HepG2 (cell line): ENCODE data around the gene DNAJC10. TPM values are rescaled to one million over a fixed set of nuclear protein-coding genes. Genes with fewer than 3 reads are reported as not detected.

Experiments
- ATF1 ChIP-seq: IDR thresholded peaks from 2 replicates; pipeline ENCODE4 v1.6.1; 2016; ENCODE audit warnings: mild to moderate bottlenecking, control low read depth
- ATF7 ChIP-seq, 2 experiments: fragments of 450-650 bp in 1 of 2; sonication (generic) in 1 of 2; formaldehyde crosslinking in 1 of 2; IDR thresholded peaks; 2 replicates each; pipeline versions ENCODE4 v1.4.0 to v1.6.1; 2016 to 2020; ENCODE audit warnings: antibody characterized with exemption in 1 of 2, mild to moderate bottlenecking in 1 of 2, missing genetic modification reagents in 1 of 2
- DPF2 ChIP-seq: sonication (generic); formaldehyde crosslinking; IDR thresholded peaks from 2 replicates; pipeline ENCODE4 v1.4.0; 2020; ENCODE audit warnings: mild to moderate bottlenecking, low read depth, missing genetic modification reagents, borderline replicate concordance
- FLYWCH1 ChIP-seq: sonication (generic); formaldehyde crosslinking; IDR thresholded peaks from 2 replicates; pipeline ENCODE4 v1.8.1; 2023; ENCODE audit warnings: mild to moderate bottlenecking, missing genetic modification reagents
- FOXO1 ChIP-seq: sonication (generic); formaldehyde crosslinking; IDR thresholded peaks from 2 replicates; pipeline ENCODE4 v1.4.0; 2020; ENCODE audit warnings: missing genetic modification reagents
- KDM4B ChIP-seq: sonication (generic); formaldehyde crosslinking; IDR thresholded peaks from 2 replicates; pipeline ENCODE4 v1.4.0; 2020; ENCODE audit warnings: missing genetic modification reagents
- MAFF ChIP-seq: IDR thresholded peaks from 2 replicates; pipeline ENCODE4 v1.6.1; 2011; ENCODE audit warnings: low read depth, low read length, improper control_type of control experiment
- SKI ChIP-seq: fragments of 450-650 bp; IDR thresholded peaks from one replicate; pipeline ENCODE4 v1.6.1; 2018; ENCODE audit warnings: mild to moderate bottlenecking; ENCODE audit not compliant: partially characterized antibody
- SP140L ChIP-seq: sonication (generic); formaldehyde crosslinking; IDR thresholded peaks from 2 replicates; pipeline ENCODE4 v1.4.0; 2020; ENCODE audit warnings: missing genetic modification reagents, borderline replicate concordance
- TBL1XR1 ChIP-seq: fragments of 150-350 bp; IDR thresholded peaks from 2 replicates; pipeline ENCODE4 v1.6.1; 2014; ENCODE audit warnings: borderline replicate concordance, low read length; ENCODE audit not compliant: partially characterized antibody
- TOPORS ChIP-seq: sonication (generic); formaldehyde crosslinking; IDR thresholded peaks from 2 replicates; pipeline ENCODE4 v1.8.0; 2023; ENCODE audit warnings: mild to moderate bottlenecking, missing genetic modification reagents
- ZBTB1 ChIP-seq: sonication (generic); formaldehyde crosslinking; IDR thresholded peaks from 2 replicates; pipeline ENCODE4 v1.4.0; 2020; ENCODE audit warnings: missing genetic modification reagents, borderline replicate concordance
- ZNF282 ChIP-seq: fragments of 450-650 bp; IDR thresholded peaks from 2 replicates; pipeline ENCODE4 v1.6.1; 2018; ENCODE audit not compliant: partially characterized antibody
- ZNF501 ChIP-seq: sonication (generic); formaldehyde crosslinking; IDR thresholded peaks from 2 replicates; pipeline ENCODE4 v1.5.1; 2020; ENCODE audit warnings: mild to moderate bottlenecking, moderate library complexity, missing genetic modification reagents
- ZNF616 ChIP-seq: sonication (generic); formaldehyde crosslinking; IDR thresholded peaks from 2 replicates; pipeline ENCODE4 v1.5.0; 2020; ENCODE audit warnings: low read depth, mild to moderate bottlenecking, missing genetic modification reagents
- ZNF772 ChIP-seq: sonication (generic); formaldehyde crosslinking; IDR thresholded peaks from 2 replicates; pipeline ENCODE4 v1.5.0; 2020; ENCODE audit warnings: mild to moderate bottlenecking, missing genetic modification reagents
- polyA plus RNA-seq, 8 experiments: library from polyadenylated mRNA; depleted of rRNA in 3 of 8; stranded (reverse) in 7 of 8; unstranded in 1 of 8; fragments of >200 nt; fragmentation: Illumina TruSeq in 4 of 8; extraction: Trizol in 4 of 8; gene quantifications; 2 replicates each; pipeline versions ENCODE4 v1.2.1 to v1.2.3, GENCODE V29; 2011 to 2016; ENCODE audit warnings: low read depth in 4 of 8, missing spikeins in 1 of 8, mixed read lengths in 1 of 8; ENCODE audit not compliant: insufficient read depth in 1 of 8
- total RNA-seq, 5 experiments: library from RNA; depleted of rRNA; stranded (reverse); fragments of >200 nt; fragmentation: Illumina TruSeq; extraction: Trizol; gene quantifications; 2 replicates each; pipeline ENCODE4 v1.2.3, GENCODE V29; 2016; ENCODE audit warnings: low read depth in 1 of 5
- TF ChIP-seq, protein P1 (sequence below): sonication (generic); formaldehyde crosslinking; IDR thresholded peaks from 2 replicates; pipeline ENCODE4 v1.8.1; 2023; ENCODE audit warnings: mild to moderate bottlenecking, missing genetic modification reagents
- TF ChIP-seq, protein P2 (sequence below): sonication (generic); formaldehyde crosslinking; IDR thresholded peaks from 2 replicates; pipeline ENCODE4 v1.4.0; 2020; ENCODE audit warnings: missing genetic modification reagents
- TF ChIP-seq, protein P3 (sequence below): sonication (generic); formaldehyde crosslinking; conservative IDR thresholded peaks from 2 replicates; pipeline ENCODE4 v1.8.0; 2022; ENCODE audit warnings: low read depth, missing genetic modification reagents
- TF ChIP-seq, protein P4 (sequence below): sonication (generic); formaldehyde crosslinking; IDR thresholded peaks from 2 replicates; pipeline ENCODE4 v1.9.0; 2022; ENCODE audit warnings: missing genetic modification reagents, mild to moderate bottlenecking, borderline replicate concordance
- TF ChIP-seq, protein P5 (sequence below): sonication (generic); formaldehyde crosslinking; IDR thresholded peaks from 2 replicates; pipeline ENCODE4 v1.4.0; 2020; ENCODE audit warnings: missing genetic modification reagents

DNAJC10 gene
- total and polyA plus RNA-seq, 2 of the 13 experiments (the other 11 are each of a cell fraction or from before 2014, with no cell fraction given) = 44.1 to 178 TPM

DNA sequence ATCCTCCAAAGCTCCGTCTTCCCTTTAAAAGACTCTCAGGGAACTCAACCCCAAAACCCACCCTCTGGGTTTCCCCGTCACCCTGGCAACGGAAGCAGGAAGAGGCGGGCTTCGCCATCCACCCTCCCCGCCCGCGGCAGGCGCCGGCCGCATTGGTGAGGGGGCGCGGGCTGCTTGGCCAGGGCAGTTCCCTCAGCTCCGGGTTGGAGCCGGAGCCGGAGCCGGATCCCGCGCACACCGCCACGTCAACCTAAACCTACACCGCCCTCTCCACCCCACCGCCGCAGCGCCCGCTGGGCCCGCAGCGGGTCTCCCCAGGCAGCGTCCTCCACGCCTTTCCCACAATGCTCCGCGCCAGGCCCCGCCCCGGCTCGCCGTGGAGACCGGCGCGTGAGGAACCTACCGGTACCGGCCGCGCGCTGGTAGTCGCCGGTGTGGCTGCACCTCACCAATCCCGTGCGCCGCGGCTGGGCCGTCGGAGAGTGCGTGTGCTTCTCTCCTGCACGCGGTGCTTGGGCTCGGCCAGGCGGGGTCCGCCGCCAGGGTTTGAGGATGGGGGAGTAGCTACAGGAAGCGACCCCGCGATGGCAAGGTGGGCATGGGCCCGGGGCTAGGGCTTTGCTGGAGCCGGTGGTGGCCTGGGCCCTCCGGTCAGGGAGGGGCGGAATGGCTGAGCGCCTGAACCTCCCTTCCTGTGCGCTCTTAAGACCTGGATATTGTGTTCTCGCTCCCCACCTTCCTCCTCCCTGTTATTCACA, at the start of gene DNAJC10 (continued):
- TF ChIP-seq, protein P1, sequence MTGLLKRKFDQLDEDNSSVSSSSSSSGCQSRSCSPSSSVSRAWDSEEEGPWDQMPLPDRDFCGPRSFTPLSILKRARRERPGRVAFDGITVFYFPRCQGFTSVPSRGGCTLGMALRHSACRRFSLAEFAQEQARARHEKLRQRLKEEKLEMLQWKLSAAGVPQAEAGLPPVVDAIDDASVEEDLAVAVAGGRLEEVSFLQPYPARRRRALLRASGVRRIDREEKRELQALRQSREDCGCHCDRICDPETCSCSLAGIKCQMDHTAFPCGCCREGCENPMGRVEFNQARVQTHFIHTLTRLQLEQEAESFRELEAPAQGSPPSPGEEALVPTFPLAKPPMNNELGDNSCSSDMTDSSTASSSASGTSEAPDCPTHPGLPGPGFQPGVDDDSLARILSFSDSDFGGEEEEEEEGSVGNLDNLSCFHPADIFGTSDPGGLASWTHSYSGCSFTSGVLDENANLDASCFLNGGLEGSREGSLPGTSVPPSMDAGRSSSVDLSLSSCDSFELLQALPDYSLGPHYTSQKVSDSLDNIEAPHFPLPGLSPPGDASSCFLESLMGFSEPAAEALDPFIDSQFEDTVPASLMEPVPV (CRISPR knock-in tag) = peak; percentile 32; the same call in 1 of the 2 replicates
- TF ChIP-seq ZNF616 (CRISPR knock-in tag) (0 out of 2 replicates have a peak, but pooled peaks have one; percentile 27), ZNF772 (no peak; the same call in 1 of the 2 replicates), TOPORS (CRISPR knock-in tag) (peak; percentile 58), ZNF282 (no peak), ZBTB1 (CRISPR knock-in tag) (no peak), FOXO1 (CRISPR knock-in tag) (peak; percentile 60), SP140L (CRISPR knock-in tag) (0 out of 2 replicates have a peak, but pooled peaks have one; percentile 47), ATF1 (no peak), MAFF (no peak), DPF2 (CRISPR knock-in tag) (no peak), KDM4B (CRISPR knock-in tag) (peak; percentile 89; the same call in 1 of the 2 replicates), TBL1XR1 (no peak), FLYWCH1 (CRISPR knock-in tag) (0 out of 2 replicates have a peak, but pooled peaks have one; percentile 70), ATF7 (IDR thresholded peaks at IDR 0.05) (no peak), ATF7 (CRISPR knock-in tag; IDR thresholded peaks at IDR 0.05) (peak; percentile 27; the same call in 1 of the 2 replicates), ZNF501 (peak; percentile 95), SKI (peak; percentile 53)
- TF ChIP-seq, protein P2, sequence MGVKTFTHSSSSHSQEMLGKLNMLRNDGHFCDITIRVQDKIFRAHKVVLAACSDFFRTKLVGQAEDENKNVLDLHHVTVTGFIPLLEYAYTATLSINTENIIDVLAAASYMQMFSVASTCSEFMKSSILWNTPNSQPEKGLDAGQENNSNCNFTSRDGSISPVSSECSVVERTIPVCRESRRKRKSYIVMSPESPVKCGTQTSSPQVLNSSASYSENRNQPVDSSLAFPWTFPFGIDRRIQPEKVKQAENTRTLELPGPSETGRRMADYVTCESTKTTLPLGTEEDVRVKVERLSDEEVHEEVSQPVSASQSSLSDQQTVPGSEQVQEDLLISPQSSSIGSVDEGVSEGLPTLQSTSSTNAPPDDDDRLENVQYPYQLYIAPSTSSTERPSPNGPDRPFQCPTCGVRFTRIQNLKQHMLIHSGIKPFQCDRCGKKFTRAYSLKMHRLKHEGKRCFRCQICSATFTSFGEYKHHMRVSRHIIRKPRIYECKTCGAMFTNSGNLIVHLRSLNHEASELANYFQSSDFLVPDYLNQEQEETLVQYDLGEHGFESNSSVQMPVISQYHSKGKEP = peak; percentile 77; the same call in 1 of the 2 replicates
- TF ChIP-seq, protein P3, sequence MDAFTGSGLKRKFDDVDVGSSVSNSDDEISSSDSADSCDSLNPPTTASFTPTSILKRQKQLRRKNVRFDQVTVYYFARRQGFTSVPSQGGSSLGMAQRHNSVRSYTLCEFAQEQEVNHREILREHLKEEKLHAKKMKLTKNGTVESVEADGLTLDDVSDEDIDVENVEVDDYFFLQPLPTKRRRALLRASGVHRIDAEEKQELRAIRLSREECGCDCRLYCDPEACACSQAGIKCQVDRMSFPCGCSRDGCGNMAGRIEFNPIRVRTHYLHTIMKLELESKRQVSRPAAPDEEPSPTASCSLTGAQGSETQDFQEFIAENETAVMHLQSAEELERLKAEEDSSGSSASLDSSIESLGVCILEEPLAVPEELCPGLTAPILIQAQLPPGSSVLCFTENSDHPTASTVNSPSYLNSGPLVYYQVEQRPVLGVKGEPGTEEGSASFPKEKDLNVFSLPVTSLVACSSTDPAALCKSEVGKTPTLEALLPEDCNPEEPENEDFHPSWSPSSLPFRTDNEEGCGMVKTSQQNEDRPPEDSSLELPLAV (CRISPR knock-in tag) = 0 out of 2 replicates have a peak, but pooled peaks have one; percentile 66
- TF ChIP-seq, protein P4, sequence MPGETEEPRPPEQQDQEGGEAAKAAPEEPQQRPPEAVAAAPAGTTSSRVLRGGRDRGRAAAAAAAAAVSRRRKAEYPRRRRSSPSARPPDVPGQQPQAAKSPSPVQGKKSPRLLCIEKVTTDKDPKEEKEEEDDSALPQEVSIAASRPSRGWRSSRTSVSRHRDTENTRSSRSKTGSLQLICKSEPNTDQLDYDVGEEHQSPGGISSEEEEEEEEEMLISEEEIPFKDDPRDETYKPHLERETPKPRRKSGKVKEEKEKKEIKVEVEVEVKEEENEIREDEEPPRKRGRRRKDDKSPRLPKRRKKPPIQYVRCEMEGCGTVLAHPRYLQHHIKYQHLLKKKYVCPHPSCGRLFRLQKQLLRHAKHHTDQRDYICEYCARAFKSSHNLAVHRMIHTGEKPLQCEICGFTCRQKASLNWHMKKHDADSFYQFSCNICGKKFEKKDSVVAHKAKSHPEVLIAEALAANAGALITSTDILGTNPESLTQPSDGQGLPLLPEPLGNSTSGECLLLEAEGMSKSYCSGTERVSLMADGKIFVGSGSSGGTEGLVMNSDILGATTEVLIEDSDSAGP (CRISPR knock-in tag) = peak; percentile 96
- TF ChIP-seq, protein P5, sequence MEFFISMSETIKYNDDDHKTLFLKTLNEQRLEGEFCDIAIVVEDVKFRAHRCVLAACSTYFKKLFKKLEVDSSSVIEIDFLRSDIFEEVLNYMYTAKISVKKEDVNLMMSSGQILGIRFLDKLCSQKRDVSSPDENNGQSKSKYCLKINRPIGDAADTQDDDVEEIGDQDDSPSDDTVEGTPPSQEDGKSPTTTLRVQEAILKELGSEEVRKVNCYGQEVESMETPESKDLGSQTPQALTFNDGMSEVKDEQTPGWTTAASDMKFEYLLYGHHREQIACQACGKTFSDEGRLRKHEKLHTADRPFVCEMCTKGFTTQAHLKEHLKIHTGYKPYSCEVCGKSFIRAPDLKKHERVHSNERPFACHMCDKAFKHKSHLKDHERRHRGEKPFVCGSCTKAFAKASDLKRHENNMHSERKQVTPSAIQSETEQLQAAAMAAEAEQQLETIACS (CRISPR knock-in tag) = no peak; the same call in 1 of the 2 replicates
